ENCODE data around the gene ADGRV1. TPM values are rescaled to one million over a fixed set of nuclear protein-coding genes. Genes with fewer than 3 reads are reported as not detected.

Gene ADGRV1
- total RNA-seq, 1 donor from 2014 or later: 1.7 TPM

DNA sequence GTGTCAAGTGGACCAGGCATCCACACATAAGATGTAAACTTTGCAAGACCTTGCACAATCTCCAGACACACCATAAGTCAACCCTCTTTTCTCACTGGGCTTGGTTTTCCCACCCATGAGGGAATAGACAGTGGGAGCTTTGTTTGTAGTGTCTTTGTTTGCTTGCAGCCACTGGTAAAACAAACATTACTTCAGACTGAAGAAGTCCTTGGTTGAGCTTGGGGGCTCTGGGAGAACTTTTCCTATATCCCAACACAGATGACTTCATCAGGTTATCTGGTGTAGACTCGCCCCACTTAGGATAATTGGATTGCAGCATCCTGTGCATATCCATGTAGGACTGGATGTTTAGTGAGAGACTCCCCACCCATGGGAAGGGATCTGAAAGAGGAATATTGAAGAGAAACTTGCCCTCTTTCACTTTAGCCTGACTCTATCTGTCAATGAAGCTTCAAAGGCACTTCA is 11.5 kb upstream of the ADGRV1 start:
- no peak for DNase-seq (ENCODE audit: low spot score)
- intact Hi-C loops (cut with DNase I): no loop called here

GRCh38 chr5:90548069-90548593 is 10.5 kb upstream of the ADGRV1 start:
- no peak for DNase-seq (ENCODE audit: low spot score)
- no peak for ATAC-seq
- intact Hi-C loops (cut with DNase I): no loop called here

More for the DNA sequence above, 11.5 kb upstream of the ADGRV1 start:
- no peak for ATAC-seq

DNA sequence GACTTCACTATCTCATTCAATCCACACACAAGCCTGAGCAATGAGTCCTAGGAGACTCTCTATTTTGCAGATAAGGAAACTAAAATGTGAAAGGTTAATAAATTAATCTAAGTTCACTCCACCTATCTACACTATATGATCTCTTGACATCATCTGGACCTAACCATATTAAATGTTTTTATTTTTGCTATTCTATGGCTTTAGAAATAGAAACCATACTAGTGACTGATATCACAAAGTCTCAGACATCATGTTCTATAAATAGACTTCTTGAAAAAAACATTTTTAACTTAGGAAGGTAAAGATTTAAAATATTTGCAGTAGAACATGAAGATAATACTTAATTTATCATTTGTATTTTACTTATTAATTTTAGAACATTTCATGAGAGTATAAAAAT is 9.4 kb upstream of the ADGRV1 start:
- intact Hi-C loops (cut with DNase I): no loop called here
- DNase-seq (ENCODE audit: low spot score) (no peak), ATAC-seq (no peak)

GRCh38 chr5:90549729-90550275 is 8.8 kb upstream of the ADGRV1 start:
- intact Hi-C loops (cut with DNase I): no loop called here
- DNase-seq (ENCODE audit: low spot score): no peak
- ATAC-seq: no peak

DNA sequence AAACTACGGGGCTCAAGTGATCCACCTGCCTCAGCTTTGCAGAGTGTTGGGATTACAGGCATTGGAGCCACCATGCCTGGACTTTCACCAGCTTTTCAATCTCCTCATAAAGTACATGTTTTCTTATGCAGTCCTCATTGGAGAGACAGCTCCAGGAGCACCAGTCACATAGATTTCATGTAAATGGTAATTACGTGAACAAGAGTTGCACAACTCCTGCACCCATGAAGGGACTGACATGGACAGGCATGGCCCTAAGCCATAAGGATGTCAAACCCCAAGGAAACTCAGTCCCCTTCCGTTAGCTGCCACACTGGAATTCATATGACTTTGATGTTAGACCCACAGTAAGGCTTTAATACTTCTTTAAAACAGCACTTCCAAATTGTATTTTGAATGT is 7.6 kb upstream of the ADGRV1 start:
- intact Hi-C loops (cut with DNase I): no loop called here

GRCh38 chr5:90551376-90551775 is 7.2 kb upstream of the ADGRV1 start:
- no peak for ATAC-seq
- no peak for DNase-seq (ENCODE audit: low spot score)
- intact Hi-C loops (cut with DNase I): no loop called here

More for the DNA sequence above, 7.6 kb upstream of the ADGRV1 start:
- DNase-seq (ENCODE audit: low spot score) (no peak), ATAC-seq (no peak)

DNA sequence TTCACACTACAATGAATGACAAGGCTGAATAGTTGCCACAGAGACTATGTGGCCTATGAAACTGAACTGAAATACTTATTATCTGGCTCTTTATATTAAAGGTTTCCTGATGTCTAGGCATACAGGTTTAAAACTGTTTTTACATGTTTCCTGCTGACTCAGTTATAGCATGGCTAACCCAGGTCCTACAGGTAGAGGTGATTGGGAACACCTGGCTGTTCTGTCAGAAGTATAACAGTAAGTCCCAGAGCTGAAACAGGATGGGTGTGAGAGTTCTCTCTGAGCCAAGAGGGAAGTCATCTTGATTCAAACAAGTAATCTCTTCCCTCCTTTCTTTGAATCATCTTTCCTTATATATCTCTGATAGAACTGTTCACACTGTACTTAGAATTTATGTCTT is 4.9 kb upstream of the ADGRV1 start:
- intact Hi-C loops (cut with DNase I): no loop called here
- DNase-seq (ENCODE audit: low spot score) (no peak), ATAC-seq (no peak)

- intact Hi-C loops (cut with DNase I): no loop called here
- DNase-seq (ENCODE audit: low spot score): no peak
- no peak for ATAC-seq
Measured at GRCh38 chr5:90554358-90555006, 4.1 kb upstream of the ADGRV1 start.

DNA sequence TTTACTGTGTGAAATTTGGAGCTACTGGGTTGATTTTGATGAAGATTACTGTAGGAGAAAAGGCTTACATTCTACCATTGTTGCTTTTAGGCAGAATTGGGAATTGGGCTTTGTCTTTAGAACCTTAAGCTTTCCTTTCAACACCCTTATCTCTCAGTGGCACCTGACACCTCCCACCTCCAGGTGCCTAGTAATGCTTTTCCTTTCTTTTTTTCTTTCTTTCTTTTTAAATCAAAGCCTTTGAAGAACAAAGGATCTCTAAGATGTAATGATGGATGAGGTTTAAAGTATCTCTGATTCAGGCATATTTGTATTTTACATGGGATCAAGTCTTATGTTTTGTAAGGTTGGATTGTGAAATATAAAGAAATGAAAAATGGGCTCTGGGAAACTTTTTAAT is 2.9 kb upstream of the ADGRV1 start:
- DNase-seq (ENCODE audit: low spot score) (no peak), ATAC-seq (no peak)
- intact Hi-C loops (cut with DNase I): no loop called here

GRCh38 chr5:90557391-90557790 is 1.2 kb upstream of the ADGRV1 start:
- intact Hi-C loops (cut with DNase I): no loop called here

DNA sequence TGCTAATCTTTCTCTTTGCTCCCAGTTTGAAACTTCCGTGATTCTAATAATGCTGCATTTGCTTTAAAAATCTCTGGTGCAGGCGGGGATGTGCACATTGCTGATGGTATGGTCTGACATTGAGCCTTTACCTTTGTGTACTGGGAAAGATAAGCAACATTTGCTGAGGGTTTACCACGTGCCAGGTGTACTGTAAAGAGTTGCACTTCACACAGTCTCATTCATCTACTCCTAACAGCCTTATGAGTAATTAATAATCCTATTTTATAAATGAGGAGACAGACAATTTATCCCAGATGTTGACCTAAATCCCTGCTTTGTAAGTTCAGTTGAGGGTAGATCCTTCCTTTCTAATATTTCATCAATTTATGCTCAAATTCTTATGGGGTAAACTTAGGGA is 726 bp upstream of the ADGRV1 start:
- intact Hi-C loops (cut with DNase I): no loop called here
- DNase-seq (ENCODE audit: low spot score): no peak

More at GRCh38 chr5:90557391-90557790, 1.2 kb upstream of the ADGRV1 start:
- DNase-seq (ENCODE audit: low spot score) (no peak), ATAC-seq (no peak)

DNA sequence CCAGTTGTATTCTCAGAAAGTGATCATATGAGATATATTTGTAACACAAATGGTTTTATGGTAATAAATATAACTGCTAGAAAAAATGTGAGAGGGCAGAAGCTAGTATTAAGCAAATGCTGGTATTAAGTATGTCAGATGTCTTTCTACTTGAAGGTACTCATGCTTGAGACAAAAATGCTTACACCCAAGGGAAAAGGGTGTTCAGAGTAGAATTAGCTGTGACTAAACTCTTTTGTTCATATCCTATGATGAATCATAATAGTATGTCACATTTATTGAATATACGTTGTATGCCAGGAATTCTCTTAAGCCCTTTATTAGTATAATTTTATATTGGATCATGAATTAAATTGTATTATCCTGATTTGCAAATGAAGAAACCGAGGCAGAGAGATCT is 2.2 kb downstream of the ADGRV1 start:
- no peak for ATAC-seq
- DNase-seq (ENCODE audit: low spot score): no peak
- intact Hi-C loops (cut with DNase I): no loop called here

More for the DNA sequence above, 726 bp upstream of the ADGRV1 start:
- no peak for ATAC-seq

- DNase-seq (ENCODE audit: low spot score) (no peak), ATAC-seq (no peak)
- intact Hi-C loops (cut with DNase I): no loop called here
Measured at GRCh38 chr5:90561766-90562165, 3.2 kb downstream of the ADGRV1 start.

- intact Hi-C loops (cut with DNase I): no loop called here
- ATAC-seq (no peak), DNase-seq (ENCODE audit: low spot score) (no peak)
Measured at GRCh38 chr5:90562341-90562740, 3.7 kb downstream of the ADGRV1 start.

GRCh38 chr5:90563108-90563507 is 4.5 kb downstream of the ADGRV1 start:
- intact Hi-C loops (cut with DNase I): no loop called here
- no peak for ATAC-seq
- DNase-seq (ENCODE audit: low spot score): no peak

DNA sequence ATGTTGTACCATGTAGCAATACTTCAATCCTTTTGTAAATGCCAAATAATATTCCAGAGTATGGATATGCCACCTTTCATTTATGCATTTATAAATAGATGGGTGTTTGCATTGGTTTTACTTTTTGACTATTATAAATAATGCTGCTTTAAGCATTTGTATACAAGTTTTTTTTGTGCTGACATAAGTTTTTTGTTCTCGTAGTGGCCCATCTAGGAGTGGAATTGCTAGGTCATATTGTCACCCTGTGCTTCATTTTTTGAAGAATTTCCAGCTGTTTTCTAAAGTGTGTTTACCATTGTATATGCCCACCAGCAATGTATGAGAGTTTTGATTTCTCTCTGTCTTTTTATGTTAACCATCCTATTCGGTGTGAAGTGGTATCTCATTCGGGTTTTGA is 6.9 kb downstream of the ADGRV1 start:
- ATAC-seq (no peak), DNase-seq (ENCODE audit: low spot score) (no peak)
- intact Hi-C loops (cut with DNase I): no loop called here

DNA sequence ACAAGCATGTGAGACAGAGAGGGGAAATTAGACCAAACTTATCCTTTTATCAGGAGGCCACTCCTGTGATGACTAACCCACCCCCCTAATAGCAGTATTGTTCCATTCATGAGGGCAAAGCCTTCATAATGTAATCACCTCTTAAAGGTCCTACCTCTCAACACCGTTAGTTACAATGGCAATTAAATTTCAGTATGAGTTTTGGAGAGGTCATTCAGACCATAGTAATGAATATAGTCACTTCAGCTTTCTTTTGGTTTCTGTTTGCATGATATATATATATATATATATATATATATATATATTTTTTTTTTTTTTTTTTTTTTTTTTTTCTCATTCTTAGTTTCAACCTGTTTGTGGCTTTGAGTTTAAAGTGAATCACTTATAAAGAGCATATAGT is 10.5 kb downstream of the ADGRV1 start:
- ATAC-seq (no peak), DNase-seq (ENCODE audit: low spot score) (no peak)
- intact Hi-C loops (cut with DNase I): no loop called here

GRCh38 chr5:90570034-90570433 is 11.4 kb downstream of the ADGRV1 start:
- intact Hi-C loops (cut with DNase I): no loop called here
- DNase-seq (ENCODE audit: low spot score): no peak
- ATAC-seq: no peak

- ATAC-seq (peak; percentile 53), DNase-seq (ENCODE audit: low spot score) (no peak)
- intact Hi-C loops (cut with DNase I): no loop called here
Measured at GRCh38 chr5:90571147-90571773, 12.7 kb downstream of the ADGRV1 start.

- intact Hi-C loops (cut with DNase I): no loop called here
- no peak for ATAC-seq
- DNase-seq (ENCODE audit: low spot score): no peak
Measured at GRCh38 chr5:90575712-90576111, 17.1 kb downstream of the ADGRV1 start.
